ENCODE results near the gene PPP1R11. TPM values are rescaled to one million over a fixed set of nuclear protein-coding genes. Genes with fewer than 3 reads are reported as not detected.

Gene PPP1R11
- total and polyA plus RNA-seq, 2 of the 4 experiments (the other 2 are of a cell fraction): 15.6 to 46.0 TPM

GRCh38 chr6:30097902-30098768, 31.1 kb downstream of the PPP1R11 start:
- Histone ChIP-seq H4K5ac (ENCODE audit: low read depth, low read length) (no peak overlapping the region), H3K4me1 (ENCODE audit: control insufficient read depth, insufficient read depth, low read length) (peaks cover 5% of the 10 kb centered on the region), H4K8ac (ENCODE audit: low read depth in 2 of 2, low read length in 2 of 2) (no peak overlapping the region), H3K23ac (ENCODE audit: low read depth, low read length) (no peak overlapping the region), H3K18ac (ENCODE audit: low read depth, low read length) (no peak overlapping the region), H3K4ac (ENCODE audit: low read depth, low read length) (no peak overlapping the region), H3K36me3 (ENCODE audit: control insufficient read depth, insufficient read depth, low read length) (no peaks in the 10 kb centered on the region), H2BK5ac (ENCODE audit: low read depth, low read length, poor library complexity, severe bottlenecking) (no peak overlapping the region), H3K9ac (ENCODE audit: low read depth, low read length) (no peak overlapping the region), H4K91ac (ENCODE audit: insufficient read depth, low read depth, low read length) (no peak overlapping the region), H2BK120ac (ENCODE audit: low read depth, low read length) (no peak overlapping the region), H2BK20ac (ENCODE audit: low read depth, low read length) (no peak overlapping the region), H3K9me1 (ENCODE audit: insufficient read depth, low read length) (no peaks in the 10 kb centered on the region; the same call in 1 of the 2 replicates), H3K27me3 (ENCODE audit: control insufficient read depth, insufficient read depth, low read length) (peaks cover 59% of the 10 kb centered on the region), H3K9me3 (ENCODE audit: control insufficient read depth, insufficient read depth, low read length) (peaks cover 2% of the 10 kb centered on the region; the same call in 1 of the 2 replicates), H2AFZ (replicated peaks; ENCODE audit: low read length, poor library complexity) (no peak overlapping the region), H3K4me3 (ENCODE audit: insufficient read depth, low read depth, low read length) (no peak overlapping the region), H3K79me1 (ENCODE audit: low read depth in 1 of 2, low read length in 2 of 2) (no peaks in the 10 kb centered on the region), H3K56ac (ENCODE audit: extremely low read depth, insufficient read depth, low read length) (no peak overlapping the region), H4K20me1 (ENCODE audit: insufficient read depth, low read length) (no peaks in the 10 kb centered on the region), H3K27ac (ENCODE audit: insufficient read depth, low read length) (no peak overlapping the region), H2BK15ac (ENCODE audit: low read depth, low read length) (no peak overlapping the region), H2AK9ac (replicated peaks; ENCODE audit: low read depth, low read length, poor library complexity) (no peak overlapping the region), H3K14ac (replicated peaks; ENCODE audit: low read depth, low read length) (no peak overlapping the region), H3K4me2 (ENCODE audit: low read depth, low read length) (no peak overlapping the region), H2AK5ac (ENCODE audit: low read depth, low read length) (no peak overlapping the region)
- no peak for ATAC-seq (ENCODE audit: low read depth)
- CTCF ChIA-PET: no interaction called here
- WGBS, 2 experiments (ENCODE audit: extremely low coverage in 2 of 2, insufficient read length in 1 of 2): 100% methylated on average over 1 of the region's 4 CpGs; no CpG with 5 or more reads in 1 of the 2 experiments
- TF ChIP-seq CHD1 (IDR thresholded peaks at IDR 0.05; ENCODE audit: low read depth, low read length): no peak
- TF ChIP-seq MAZ (IDR thresholded peaks at IDR 0.05; ENCODE audit: borderline replicate concordance, low read depth, low read length): no peak
- TF ChIP-seq MAFK (IDR thresholded peaks at IDR 0.05; ENCODE audit: low read depth, low read length): no peak
- no peak for TF ChIP-seq NFE2L2 (IDR thresholded peaks at IDR 0.05; ENCODE audit: low read depth, low read length)
- no peak for TF ChIP-seq BHLHE40 (IDR thresholded peaks at IDR 0.05; ENCODE audit: low read depth, low read length)
- no peak for TF ChIP-seq RCOR1 (IDR thresholded peaks at IDR 0.05; ENCODE audit: insufficient replicate concordance, low read length)
- no TSS peak for BruUV-seq (replicated peaks)
- in situ Hi-C loops (cut with MboI; ENCODE audit: low sequenced_read_pairs) (no loop called here), intact Hi-C loops (cut with micrococcal nuclease) (no loop called here), dilution Hi-C loops (cut with HindIII; ENCODE audit: low sequenced_read_pairs, unreplicated experiment) (no loop called here)
- no peak for DNase-seq
- POLR2A ChIA-PET (ENCODE audit: unreplicated experiment): no interaction called here

All from IMR-90 (cell line).